ENCODE data around the gene KRTAP5-10. TPM values are rescaled to one million over a fixed set of nuclear protein-coding genes. Genes with fewer than 3 reads are reported as not detected.
"Not testable (repeated sequence)": the region's sequence is repeated elsewhere in the genome, so short reads cannot be mapped to it uniquely, and the experiment has no call there.

KRTAP5-10 gene
- polyA plus RNA-seq, 1 of the 3 experiments (the other 2 are of a cell fraction) = not detected

DNA sequence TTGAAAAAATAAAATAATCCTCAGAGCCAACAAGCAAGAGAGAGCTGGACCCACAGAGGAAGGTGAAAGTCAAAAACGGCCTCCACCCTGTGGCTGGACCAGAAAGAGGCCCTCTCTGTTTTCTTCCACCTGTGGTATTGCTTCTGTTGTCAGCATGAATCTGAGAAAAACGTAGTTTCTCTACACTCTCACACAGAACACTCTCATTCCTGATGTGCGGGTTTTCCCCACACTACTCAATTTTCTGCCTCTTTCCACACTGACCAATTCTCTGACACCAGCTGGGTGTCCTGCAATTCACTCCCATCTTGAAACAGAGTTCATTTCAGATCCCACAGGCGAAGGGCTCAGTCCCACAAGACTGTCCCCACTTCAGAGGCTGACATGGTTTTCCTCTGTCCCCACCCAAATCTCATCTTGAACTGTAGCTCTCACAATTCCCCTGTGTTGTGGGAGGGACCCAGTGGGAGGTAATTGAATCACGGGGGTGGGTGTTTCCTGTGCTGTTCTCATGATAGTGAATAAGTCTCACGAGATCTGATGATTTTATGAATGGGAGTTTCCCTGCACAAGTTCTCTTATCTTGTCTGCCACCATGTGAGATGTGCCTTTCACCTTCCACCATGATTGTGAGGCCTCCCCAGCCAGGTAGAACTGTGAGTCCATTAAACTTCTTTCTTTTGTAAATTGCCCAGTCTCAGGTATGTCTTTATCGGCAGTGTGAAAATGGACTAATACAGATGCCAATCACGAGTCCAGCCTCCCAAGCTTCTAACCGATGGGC lies 24.6 kb upstream of the KRTAP5-10 start:
- H4K20me1 ChIP-seq (ENCODE audit: insufficient read depth) = not testable (repeated sequence)

GRCh38 chr11:71542382-71542781 lies 23.0 kb upstream of the KRTAP5-10 start:
- Histone ChIP-seq H3K36me3 (replicated peaks in 1 of 2; ENCODE audit: control insufficient read depth in 1 of 2, insufficient read depth in 2 of 2, low read length in 1 of 2) (no peaks in the 10 kb centered on the region), H3K9ac (no peak overlapping the region), H2AFZ (ENCODE audit: low read depth) (no peak overlapping the region), H3K27me3 (ENCODE audit: insufficient read depth) (no peaks in the 10 kb centered on the region), H3K4me3 (ENCODE audit: low read depth in 2 of 2, low read length in 1 of 2) (no peak overlapping the region), H3K4me1 (ENCODE audit: control insufficient read depth in 1 of 2, insufficient read depth in 2 of 2, low read depth in 1 of 2, low read length in 1 of 2) (peaks cover 0 to 10% of the 10 kb centered on the region in 2 experiments; a peak in 1 of 4 replicates), H3K9me2 (no peaks in the 10 kb centered on the region), H3F3A (replicated peaks; ENCODE audit: insufficient read depth) (no peaks in the 10 kb centered on the region), H3K79me2 (ENCODE audit: insufficient read depth) (no peaks in the 10 kb centered on the region), H4K20me1 (ENCODE audit: insufficient read depth) (no peaks in the 10 kb centered on the region), H3K4me2 (no peak overlapping the region), H3K9me3 (no peaks in the 10 kb centered on the region), H3K27ac (ENCODE audit: low read depth in 2 of 2, low read length in 1 of 2) (no peak overlapping the region)
- no peak for TF ChIP-seq MXI1 (IDR thresholded peaks at IDR 0.05; ENCODE audit: low read depth, low read length)
- TF ChIP-seq CHD2 (IDR thresholded peaks at IDR 0.05; ENCODE audit: low read length, partially characterized antibody) = no peak
- TF ChIP-seq USF2 (IDR thresholded peaks at IDR 0.05; ENCODE audit: borderline replicate concordance, low read depth, low read length) = no peak
- TF ChIP-seq FOXM1 (IDR thresholded peaks at IDR 0.05; ENCODE audit: low read depth) = no peak
- no peak for TF ChIP-seq FOXJ3 (CRISPR knock-in tag; IDR thresholded peaks at IDR 0.05)
- TF ChIP-seq NFIC (IDR thresholded peaks at IDR 0.05; ENCODE audit: borderline replicate concordance) = no peak
- no peak for TF ChIP-seq ELF1 (IDR thresholded peaks at IDR 0.05)
- TF ChIP-seq, protein P1, sequence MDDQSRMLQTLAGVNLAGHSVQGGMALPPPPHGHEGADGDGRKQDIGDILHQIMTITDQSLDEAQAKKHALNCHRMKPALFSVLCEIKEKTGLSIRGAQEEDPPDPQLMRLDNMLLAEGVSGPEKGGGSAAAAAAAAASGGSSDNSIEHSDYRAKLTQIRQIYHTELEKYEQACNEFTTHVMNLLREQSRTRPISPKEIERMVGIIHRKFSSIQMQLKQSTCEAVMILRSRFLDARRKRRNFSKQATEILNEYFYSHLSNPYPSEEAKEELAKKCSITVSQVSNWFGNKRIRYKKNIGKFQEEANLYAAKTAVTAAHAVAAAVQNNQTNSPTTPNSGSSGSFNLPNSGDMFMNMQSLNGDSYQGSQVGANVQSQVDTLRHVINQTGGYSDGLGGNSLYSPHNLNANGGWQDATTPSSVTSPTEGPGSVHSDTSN (IDR thresholded peaks at IDR 0.05) = no peak
- no peak for TF ChIP-seq TAF1 (IDR thresholded peaks at IDR 0.05; ENCODE audit: borderline replicate concordance, low read depth, low read length)
- TF ChIP-seq, protein P2, sequence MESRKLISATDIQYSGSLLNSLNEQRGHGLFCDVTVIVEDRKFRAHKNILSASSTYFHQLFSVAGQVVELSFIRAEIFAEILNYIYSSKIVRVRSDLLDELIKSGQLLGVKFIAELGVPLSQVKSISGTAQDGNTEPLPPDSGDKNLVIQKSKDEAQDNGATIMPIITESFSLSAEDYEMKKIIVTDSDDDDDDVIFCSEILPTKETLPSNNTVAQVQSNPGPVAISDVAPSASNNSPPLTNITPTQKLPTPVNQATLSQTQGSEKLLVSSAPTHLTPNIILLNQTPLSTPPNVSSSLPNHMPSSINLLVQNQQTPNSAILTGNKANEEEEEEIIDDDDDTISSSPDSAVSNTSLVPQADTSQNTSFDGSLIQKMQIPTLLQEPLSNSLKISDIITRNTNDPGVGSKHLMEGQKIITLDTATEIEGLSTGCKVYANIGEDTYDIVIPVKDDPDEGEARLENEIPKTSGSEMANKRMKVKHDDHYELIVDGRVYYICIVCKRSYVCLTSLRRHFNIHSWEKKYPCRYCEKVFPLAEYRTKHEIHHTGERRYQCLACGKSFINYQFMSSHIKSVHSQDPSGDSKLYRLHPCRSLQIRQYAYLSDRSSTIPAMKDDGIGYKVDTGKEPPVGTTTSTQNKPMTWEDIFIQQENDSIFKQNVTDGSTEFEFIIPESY (IDR thresholded peaks at IDR 0.05; ENCODE audit: borderline replicate concordance, low read depth) = no peak
- no peak for TF ChIP-seq EZH2phosphoT487 (IDR thresholded peaks at IDR 0.05; ENCODE audit: borderline replicate concordance, low read depth)
- TF ChIP-seq SIN3A (IDR thresholded peaks at IDR 0.05; ENCODE audit: borderline replicate concordance, low read depth, low read length) = no peak
- no peak for TF ChIP-seq TCF12 (IDR thresholded peaks at IDR 0.05)
- no peak for TF ChIP-seq TEAD4 (IDR thresholded peaks at IDR 0.05; ENCODE audit: borderline replicate concordance, insufficient read depth)
- TF ChIP-seq REST (IDR thresholded peaks at IDR 0.05; ENCODE audit: low read depth, low read length) = no peak
- WGBS (ENCODE audit: low lambda C conversion rate) = 47% methylated on average over 7 of the region's 7 CpGs
- CTCF ChIA-PET = interaction anchor here (0.7 to 1.7 kb wide), 3 partner anchors 14 to 38 kb away, joined by 3 to 9 read pairs (median 9); no protein-coding TSS in a partner anchor
- no peak for DNase-seq
- POLR2A ChIA-PET = no interaction called here

More for the DNA sequence above, 24.6 kb upstream of the KRTAP5-10 start:
- H3K27ac ChIP-seq (ENCODE audit: low read depth in 2 of 2, low read length in 1 of 2); H3K9me2 ChIP-seq; H3K9ac ChIP-seq; H3K9me3 ChIP-seq; H3K4me2 ChIP-seq; H3K36me3 ChIP-seq (replicated peaks in 1 of 2; ENCODE audit: control insufficient read depth in 1 of 2, insufficient read depth in 2 of 2, low read length in 1 of 2); POLR2A ChIA-PET; H2AFZ ChIP-seq (ENCODE audit: low read depth); H3K79me2 ChIP-seq (ENCODE audit: insufficient read depth); H3F3A ChIP-seq (replicated peaks; ENCODE audit: insufficient read depth); H3K4me3 ChIP-seq (ENCODE audit: low read depth in 2 of 2, low read length in 1 of 2); H3K4me1 ChIP-seq (ENCODE audit: control insufficient read depth in 1 of 2, insufficient read depth in 2 of 2, low read depth in 1 of 2, low read length in 1 of 2); H3K27me3 ChIP-seq (ENCODE audit: insufficient read depth); DNase-seq: not testable (repeated sequence)
- CTCF ChIA-PET = interaction anchor here (1.0 kb wide), 1 partner anchor 22 kb away, joined by 3 read pairs; no protein-coding TSS in a partner anchor
- WGBS (ENCODE audit: low lambda C conversion rate) = 31% methylated on average over 9 of the region's 9 CpGs

Measured in SK-N-SH (cell line).